Stimulated activated CD8-positive, alpha-beta memory T cell treated with anti-CD3 and anti-CD28 coated beads, Interleukin-7, amount 100 ng/mL, for 48 hours (primary cell): ENCODE data around the gene TNIP2.
A peak's percentile ranks its signal among the peaks of the same experiment; 100 is the strongest.

Source experiments
- DNase-seq, 2 donors: peaks; one replicate each; pipeline ENCODE4 v3.0.0-alpha.2; 2020; ENCODE audit warnings: low read depth in 1 of 2; ENCODE audit errors: extremely low read depth in 1 of 2

The TNIP2 gene, protein sequence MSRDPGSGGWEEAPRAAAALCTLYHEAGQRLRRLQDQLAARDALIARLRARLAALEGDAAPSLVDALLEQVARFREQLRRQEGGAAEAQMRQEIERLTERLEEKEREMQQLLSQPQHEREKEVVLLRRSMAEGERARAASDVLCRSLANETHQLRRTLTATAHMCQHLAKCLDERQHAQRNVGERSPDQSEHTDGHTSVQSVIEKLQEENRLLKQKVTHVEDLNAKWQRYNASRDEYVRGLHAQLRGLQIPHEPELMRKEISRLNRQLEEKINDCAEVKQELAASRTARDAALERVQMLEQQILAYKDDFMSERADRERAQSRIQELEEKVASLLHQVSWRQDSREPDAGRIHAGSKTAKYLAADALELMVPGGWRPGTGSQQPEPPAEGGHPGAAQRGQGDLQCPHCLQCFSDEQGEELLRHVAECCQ

DNA sequence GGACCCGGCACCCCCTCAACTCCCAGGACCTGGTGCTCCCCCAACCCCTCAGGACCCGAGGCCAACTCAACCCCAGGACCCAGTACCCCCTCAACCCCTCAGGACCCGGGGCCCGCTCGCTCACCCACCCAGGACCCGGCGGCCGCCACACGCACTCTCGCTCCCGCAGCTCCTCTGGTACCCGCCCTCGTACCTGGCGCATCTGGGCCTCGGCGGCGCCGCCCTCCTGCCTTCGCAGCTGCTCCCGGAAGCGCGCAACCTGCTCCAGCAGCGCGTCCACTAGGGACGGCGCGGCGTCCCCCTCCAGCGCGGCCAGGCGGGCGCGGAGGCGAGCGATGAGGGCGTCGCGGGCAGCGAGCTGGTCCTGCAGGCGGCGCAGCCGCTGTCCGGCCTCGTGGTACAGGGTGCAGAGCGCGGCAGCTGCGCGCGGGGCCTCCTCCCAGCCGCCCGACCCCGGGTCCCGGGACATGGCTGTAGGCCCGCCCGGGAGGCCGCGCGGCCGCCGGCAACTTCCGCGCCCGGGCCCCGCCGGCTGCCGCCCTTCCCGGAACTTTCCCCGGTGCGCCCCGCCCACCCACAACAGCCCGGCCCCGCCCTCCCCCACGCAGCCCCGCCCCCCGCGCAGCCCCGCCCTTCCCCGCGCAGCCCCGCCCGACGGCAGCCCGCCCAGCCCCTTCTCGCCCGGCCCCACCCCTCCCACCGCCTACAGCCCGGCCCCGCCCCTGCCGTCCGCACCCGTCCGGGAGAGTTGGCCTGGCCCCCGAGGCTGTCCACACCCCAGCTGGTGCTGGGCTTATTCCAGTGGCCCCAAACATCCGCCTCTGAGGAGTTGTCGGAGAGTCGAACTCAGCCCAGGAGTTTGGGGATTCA lies at the start of gene TNIP2:
Gene TNIP2 (minus strand): TSS at position 516 of the 870 bp plus-strand sequence. CDS start 47 bp downstream, at position 469.
- peak; percentile 43 to 71 for DNase-seq

DNA sequence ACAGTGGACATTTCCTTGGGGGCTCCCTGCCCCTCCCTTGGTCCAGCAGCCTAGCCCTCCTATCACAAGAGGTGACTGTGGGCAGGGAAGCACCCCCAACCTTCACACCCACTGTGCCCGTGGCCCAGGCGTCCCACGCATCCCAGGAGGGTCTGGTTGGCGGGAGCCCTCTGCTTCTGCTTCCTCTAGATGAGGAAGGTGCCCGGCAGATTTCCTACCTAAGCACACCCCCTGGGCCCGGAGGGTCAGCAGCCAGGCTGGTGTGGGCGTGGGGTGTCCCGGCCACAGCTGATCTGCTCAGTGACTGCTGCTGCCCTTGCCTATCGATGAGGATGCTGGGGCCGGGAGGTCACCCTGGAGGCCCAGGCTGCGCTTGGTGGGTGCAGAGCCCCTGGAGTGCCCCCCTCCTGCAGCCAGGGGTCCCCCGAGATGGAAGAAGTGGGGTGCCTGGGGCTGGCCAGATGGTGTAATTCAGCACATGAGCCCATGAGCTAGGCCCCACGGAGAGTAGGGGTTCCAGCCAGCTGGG lies 48.9 kb upstream of the TNIP2 start:
- no peak for DNase-seq

DNA sequence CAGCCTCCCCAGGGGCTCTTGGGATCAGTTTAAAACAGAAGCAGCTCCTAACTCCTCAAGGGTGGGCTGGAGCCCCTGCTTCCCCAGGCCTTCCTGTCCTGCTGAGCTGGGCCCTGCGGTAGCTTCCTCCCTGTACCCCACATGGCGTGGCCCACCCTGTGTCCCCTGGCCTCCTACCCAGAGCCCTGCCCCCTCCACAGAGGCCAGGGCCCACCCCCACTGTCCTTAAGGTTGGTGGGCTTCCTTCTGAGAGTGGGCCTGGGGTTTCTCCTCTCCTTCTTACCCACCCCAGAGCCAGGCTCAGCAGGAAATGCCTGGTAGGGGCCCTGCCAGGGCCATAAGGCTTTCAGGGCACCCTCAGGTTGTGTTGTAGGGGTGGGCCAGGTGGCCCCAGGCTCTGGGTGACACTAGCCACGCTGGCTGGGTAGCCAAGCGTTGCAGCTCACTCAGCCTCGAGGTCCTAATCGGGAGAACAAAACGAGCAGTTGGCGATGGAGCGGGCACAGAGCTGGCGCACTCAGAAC lies 48.4 kb upstream of the TNIP2 start:
- DNase-seq = no peak

DNA sequence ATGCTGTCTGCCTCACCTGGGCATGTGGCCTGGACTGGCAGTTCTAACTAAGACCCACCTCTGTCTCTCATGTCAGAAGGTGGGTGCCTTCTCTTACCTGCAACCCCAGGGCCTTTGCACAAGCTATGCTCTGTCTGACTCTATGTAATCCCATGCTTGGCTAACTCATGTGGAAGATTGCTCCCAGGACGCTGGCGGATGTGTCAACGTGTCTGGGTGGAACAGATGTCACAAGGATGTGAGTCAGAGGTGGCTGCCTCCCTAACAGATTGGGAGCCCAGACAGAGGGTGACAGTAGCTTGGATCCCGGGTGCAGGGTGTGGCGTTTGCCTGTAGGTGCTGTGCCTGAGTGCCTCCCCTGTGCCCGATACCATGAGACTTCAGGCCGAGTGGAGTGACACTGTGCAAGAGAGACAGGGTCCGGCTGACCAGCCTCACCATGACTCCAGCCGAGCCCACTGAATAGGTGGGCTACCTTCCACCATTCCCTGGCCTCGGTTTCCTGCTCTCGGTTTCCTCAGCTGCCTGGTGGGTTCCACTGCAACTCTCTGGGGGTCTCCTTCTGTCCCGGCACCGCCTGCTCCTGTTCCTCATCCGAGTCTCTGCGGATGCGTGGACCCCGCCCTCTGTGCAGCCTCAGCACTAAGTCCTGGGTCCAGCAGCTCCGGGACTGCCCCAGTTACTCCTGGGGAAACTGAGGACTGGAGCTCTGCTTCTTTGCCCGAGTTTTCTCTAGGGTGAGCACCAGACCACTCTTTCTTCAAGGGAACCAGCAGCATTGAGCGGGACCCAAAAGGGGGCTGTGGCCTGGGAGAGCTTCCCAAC lies 47.7 kb upstream of the TNIP2 start:
- DNase-seq = no peak

DNA sequence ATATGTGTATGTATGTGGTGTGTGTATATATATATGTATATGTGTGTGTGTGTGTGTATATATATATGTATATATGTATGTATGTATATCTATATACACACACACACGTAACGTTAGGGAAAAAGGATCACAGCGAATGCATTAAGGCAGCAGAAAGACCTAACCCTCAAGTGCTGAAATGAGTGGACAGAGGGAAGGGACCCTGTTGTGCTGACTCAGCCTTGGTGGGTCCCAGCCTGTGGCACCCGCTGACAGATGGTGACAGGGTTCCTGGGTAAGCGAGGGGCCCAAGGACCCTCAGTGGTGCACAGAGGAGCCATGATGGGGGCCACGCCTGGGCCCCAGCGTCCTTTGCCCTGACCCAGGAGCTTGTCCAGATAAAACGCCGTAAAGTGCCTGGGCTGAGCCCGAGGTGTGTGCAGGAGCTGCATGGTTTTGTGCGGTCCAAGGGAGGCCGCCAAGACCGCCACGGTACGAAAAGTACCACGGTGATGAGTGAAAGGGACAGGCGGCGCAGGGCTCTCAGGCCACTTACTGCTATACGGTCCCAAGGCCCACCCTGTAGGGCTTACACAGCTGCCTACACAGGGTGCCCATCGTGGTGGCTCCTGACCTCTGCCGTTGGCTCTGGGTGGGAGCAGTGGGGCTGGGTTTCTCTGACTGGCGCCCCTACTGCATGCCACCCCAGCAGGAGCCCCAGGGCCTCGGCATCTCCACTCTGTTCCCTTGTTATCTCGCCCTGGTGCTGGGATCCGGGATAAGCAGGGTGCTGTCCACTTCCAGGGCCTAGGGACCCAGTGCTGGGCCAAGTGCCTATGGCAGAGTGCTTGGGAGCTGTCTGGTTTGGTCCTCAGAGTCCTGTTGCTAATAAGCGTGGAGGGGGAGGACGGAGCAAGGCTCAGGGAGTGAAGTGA lies 46.7 kb upstream of the TNIP2 start:
- no peak for DNase-seq

DNA sequence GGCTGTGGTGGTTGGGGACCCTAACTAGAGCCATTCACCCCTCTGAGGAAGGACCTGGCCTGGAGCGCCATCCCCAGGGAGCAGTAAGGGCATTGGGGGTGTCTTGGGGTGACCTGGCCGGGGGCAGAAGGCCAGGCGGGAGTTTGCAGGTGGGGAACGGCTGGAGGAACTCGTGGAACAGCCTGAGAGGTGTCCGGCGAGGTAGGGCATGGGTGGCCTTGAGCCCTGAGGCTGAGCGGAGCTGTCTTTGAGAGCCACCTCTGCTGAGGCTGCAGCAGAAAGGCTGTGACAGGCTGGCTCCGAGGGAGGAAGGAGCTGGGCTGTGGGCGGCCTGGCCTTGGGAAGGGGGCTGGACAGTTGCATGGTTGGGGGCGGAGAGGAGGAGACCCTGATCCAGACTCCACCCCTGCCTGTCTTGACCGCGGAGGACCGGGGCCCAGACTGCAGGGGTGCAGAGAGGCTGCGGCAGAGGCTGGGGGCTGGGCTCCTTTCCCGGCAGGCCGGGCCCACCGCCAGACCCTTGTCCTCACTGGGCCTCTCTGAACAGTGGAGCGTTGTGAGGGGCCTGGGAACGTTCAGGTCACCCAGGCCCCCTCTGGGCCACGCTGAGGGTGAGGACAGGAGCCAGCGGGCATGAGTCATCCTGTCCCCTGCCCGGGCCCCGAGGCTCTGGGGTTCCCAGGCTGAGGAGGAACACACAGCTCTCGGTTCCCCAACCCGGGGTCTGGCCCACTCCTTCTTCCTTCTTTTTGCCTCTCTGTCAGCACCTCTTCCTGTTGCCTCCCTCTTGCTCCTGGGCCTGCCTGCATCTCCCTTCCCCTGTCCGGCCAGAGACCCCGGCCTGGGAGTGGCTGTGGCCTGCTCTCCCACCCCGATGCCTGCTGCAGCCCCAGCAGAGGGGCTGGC lies 44.8 kb upstream of the TNIP2 start:
- DNase-seq = no peak

DNA sequence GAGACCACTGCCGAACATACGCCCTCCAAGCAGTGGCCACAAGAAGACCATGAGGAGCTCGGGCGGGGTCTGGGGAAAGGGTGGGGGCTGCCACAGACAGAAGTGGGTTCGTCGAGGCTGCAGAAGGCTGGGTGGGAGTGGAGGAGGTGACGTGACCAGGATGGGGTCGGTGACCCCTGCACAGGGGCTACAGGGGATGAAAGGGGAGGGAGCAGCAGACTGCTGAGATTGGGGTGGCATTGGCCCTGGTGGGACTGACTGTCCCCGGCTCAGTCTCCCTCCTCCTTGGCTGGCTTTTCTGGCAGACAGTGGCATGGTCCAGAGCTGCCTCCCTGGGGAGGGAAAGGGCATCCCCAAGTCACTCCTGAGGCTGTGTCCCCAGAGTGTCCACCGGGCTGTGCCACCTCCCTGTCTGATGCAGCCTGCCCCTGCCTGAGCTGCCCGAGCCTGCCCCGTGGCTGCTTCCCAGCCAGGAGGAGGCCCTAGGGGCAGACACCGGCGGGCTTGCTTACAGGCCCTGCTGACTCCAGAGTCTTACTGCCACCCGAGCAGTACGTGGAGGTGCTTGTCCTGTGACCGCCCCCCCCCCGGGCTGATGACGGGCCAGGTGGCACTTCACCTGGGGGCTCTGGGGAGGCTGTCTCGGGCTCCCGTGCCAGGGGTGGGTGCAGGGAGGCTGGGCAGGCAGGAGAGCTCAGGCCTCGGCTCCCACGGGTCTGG lies 44.0 kb upstream of the TNIP2 start:
- DNase-seq = no peak

DNA sequence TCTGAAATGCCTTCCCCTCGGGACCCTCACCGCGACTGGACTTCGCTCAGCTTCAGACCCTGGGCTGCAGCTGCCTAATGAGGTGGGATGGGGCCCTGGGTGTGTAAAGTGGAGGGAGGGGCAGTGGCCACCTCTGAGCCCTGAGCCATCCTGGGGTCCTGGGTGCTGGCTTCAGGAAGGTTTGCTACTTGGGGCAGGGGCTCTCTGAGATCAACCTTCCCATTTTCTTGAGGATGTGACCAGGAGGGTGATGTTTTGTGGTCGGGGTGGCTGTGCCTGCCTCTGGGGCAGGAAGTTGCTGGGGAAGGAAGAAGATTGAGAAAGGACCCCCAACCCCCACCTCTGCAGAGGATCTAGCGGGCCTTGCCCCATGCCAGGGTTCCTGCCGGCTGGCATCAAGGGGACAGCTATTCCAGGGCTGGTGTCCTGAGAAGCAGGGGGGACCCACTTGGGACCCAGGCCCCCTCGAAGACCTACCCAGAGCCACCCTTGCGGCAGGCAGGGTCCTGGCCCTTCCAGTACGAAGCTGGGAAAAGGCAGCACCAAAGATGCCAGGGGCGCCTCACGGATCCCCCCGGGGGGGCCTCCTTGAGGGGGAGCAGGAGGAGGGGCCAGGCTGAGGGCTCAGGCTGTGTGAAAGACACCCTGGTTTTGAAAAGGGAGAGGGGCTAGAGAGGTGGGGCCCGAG lies 43.2 kb upstream of the TNIP2 start:
- no peak for DNase-seq

DNA sequence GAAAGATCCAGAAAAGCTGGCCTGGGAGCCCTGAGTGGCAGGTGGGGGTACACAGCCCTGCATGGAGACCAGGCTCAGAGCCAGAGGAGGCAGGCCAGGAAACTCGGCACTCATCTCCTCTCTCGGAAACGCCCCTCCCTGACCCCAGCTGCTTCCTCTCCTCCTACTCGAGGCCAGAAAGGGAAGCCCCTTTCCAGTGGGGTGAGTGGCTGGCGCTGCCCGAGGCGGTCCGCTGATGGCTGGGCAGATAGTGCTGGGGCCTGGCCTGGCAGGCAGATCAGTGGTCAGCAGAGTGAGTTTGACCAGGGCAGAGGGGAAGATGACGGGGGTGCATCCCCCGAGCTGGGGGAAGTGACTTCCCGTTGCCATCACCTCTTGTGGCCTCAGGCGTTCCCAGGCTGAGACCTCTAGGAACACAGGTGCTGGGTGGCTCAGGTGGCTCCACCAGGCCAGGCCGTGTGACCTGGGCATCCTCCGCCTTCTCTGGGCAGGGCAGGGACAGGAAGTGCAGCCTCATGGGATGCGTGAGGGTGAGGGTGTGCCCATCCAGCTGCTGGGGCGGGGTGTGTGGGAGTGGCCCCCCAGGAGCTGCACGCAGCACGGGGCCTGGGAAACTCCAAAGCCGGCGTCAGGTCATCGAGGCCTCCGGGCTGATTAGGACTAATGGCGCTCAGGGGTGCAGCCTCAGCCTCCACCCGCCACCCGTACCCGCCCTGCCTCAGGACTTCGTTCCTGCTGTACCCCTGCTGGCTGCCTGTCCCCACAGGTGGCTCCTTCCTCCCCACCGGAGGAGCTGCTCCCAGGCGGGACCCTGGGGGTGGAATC lies 42.5 kb upstream of the TNIP2 start:
- peak; percentile 41 to 51 for DNase-seq

DNA sequence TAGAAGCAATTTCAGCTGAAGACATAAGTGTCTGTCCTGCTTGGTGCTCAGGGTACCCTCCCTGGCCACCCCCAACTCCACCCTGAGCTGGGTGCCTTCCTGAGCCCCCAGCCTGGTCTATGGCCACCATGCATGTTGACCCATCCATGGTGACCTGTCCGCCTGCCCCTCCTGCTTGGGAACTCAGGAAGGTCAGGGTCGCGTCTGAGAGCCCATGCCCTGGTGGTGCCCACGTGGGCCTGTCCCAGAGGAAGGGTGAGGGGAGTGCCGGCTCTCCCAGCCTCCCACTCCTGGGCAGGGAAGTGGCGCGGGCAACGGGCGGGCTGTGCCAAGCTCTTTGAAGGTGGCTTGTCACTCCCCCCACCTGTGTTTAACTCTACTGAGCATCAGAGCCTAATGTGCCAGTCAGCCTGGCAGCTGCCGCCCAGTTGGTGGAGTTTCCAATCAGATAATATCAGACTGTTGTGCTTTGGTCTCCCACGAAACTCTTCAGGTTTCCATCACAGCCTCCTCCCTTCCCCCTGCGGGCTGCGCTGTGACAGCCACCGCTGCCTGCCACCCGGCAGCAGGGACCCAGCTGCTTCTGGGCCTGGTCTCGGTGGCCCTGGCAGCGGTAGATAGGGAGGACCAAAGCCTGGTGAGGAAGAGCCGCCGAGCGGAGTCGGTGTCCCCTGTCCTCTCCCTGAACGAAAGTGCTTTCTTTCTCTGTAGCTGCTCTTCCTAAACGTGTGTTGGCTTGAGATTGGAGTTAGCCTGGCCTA lies 41.6 kb upstream of the TNIP2 start:
- DNase-seq = no peak

DNA sequence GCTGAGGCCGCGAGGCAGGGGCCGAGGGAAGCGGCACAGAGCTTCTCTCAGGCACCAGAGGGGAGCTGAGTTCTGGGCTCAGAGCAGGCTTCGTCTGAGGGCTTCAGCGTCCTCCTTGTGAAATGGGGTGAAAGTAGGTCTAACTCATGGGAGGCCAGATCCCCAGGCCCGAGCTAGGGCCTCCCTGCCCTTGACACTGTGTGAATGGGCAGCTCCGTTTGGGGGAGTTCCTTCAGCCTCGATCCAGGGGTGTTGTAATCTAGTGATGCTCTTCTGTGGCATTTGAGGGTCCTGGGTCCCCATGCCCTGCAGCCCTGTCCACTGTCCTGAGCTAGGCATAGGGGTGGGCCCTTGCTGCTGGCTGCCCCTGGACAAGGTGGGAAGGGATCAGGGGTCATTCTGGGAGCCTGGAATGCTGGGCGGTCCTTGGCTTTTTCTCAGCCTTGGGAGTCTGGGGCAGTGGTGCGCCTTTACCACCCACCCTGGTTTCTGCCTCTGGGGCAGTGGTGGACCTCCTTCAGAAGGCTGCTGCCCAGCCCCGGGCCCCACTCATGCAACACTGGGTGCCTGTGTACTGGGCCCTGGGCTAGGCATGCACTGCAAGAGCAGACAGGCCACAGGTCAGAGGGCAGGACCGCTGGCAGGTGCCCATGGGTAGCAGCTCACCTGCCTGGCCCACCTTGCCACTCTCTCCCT lies 40.9 kb upstream of the TNIP2 start:
- no peak for DNase-seq

DNA sequence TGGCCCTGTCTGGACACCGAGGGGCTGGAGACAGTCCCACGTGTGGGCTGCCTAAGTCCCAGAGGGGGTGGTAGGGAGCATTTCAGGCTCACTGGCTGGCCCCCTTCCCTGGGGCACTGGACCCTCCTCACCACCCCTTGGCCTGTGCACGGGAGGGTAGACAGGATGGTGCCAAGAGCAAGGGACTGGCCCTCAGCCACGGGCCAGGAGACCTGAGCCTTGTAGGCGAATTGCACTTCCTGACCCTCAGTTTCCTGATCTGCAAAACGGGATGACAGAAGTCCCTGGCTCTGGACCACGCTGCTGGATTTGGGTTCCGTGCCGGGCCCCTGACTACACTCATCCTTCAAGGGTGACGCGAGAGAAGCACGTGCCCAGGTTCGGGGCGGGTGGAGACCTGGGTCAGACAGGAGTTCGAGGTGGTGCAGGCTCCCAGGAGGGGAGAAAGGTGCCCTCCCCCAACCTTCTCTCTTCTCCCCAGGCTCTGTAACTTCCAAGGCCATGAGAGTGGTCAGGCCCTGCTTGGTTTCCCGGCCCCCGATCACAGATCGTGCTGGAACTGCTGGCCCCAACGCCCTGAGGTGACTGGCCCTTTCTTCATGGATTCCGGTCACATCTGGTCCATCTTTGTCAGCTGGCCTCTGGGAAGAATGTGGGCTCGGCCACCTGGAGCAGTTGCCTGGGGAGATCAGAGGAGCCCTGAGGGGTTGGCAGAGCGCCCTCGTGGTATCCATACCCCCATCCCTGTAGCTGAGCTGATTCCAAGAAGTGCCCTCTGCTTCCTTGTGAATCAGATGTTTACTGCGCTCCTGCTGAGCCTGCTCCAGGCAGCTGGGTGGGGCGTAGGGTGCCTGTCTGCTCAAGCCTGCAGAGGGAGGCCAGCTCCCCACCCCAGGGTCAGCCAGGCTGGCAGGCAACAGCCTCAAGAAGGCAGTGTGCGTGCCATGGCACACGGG lies 40.0 kb upstream of the TNIP2 start:
- no peak for DNase-seq

DNA sequence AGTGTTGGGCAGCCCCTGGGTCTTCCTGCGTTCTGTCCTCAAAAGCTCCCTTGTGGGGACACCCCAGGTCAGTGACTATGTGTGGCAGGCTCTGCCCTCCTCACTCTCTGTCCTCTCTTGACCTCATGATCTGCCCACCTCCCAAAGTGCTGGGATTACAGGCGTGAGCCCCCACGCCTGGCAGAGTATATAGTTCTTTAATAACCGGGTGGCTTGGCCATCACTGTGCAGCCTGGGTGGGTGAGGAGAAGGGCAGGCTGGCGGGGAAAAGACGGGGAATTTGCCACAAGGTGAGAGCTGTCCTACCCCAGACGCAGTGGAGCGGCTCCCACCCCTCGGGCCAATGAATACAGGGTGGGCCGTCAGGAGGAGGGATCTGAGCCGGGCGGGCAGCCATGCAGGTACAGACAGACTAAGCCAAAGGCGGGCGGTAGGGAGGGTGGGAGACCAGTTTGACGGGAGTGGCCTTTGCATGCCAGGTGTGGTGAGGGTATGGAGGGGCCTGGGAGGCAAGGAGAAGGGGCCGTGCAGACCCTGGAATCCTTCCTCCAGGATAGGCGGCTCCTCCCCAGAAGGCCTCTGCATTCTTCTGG lies 39.3 kb upstream of the TNIP2 start:
- DNase-seq = no peak
